GM19099 (cell line): ENCODE measurements around the gene PPP2R3B.

Experiments
- POLR2A ChIP-seq: IDR thresholded peaks from 3 replicates; pipeline ENCODE4 v1.6.1; 2011; ENCODE audit warnings: low read depth; ENCODE audit not compliant: insufficient read length; ENCODE audit errors: extremely low read depth

The PPP2R3B gene

DNA sequence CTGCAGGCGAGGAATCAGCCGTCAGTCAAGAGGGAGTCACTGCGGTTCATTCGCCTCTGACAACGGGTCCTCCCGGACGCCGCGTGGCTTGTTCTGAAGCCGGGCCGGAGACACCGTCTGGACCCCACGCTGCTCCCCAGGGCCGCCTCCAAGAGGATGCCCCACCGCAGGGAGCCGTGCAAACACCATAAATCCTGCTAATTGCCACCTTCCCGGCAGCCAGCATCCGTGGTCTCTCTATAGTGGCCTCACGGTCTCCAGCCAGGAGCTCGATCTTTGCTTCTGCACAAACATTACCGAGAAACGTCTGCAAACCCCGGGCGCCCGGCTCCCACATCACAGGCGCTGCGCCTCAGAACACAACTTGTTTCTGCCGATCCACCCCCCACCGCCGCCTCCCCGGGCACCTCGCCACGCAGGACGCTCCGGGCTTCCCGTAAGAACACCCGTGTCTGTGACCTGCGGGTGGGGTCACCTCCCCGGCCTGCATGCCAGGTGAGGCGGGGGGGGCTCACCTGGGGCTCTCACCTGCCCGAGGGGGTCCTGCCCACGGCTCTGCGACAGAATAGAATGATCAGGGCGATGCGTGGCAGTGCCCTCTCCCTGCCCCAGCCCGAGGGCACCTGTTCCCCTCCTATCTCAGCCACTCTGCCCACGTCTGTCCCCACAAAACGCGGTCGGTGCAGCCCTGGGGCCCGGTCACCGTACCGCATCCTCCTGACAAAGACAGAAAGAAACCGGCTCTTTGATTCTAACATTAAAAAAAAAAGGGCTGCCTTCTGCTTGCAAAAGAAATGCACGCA is 32.4 kb upstream of the PPP2R3B start:
- no peak for TF ChIP-seq POLR2A

DNA sequence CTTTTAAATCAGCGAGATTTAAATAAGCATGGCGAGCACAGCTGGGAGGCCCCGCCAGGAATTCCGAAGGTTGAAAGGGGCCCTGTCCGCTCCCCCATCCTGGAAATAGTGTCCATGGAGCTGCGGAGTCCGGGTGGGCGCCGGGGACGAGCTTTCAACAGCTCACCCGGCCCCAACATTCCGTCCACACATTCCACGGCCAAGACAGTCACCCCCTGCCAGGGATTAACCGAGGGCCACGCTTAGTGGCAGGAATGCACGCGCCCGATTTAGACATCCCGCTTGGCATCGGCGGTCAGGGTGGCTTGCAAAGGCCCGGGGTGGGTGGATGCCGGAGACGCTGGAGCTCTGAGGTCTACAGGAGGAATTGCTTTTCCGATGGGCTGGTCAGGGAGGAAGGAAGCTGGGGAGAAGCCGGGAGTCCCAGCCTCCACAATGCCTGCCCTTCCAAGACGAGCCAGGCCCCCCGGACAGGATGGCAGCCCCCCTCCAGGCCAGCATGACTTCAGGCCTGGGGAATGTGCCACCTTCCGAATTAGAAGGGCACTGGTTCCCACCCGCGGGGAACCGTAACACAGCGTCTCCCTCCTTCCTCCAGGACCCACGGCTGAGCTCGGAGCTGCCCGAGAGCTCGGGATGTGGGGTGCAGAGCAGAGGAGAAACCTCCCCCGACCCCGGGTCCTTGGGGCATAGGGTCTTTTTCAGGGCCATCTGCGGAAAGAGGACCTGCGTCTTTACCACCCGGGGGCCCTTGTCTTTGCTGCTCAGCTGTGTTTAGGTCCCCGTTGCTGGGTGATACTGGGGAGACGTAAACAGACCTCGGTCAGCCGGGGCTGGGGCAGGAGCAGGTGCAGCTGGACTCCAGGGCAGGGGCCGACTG is 26.9 kb upstream of the PPP2R3B start:
- no peak for TF ChIP-seq POLR2A

DNA sequence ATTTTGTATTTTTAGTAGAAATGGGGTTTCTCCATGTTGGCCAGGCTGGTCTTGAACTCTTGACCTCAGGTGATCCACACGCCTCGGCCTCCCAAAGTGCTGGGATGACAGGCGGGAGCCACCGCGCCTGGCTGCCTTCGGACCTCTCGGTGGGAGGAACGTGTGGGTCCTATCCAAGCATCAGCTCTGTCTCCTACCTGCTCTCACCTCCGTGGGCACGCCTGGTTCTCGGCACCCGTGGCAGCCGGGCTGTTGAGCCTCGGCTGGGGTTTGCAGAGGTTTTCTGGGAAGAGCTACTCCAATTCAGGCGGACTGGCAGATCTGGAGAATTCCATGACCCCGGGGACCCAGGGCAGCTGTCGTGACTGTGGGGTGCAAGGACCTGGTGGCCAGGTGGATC is 23.6 kb upstream of the PPP2R3B start:
- TF ChIP-seq POLR2A: no peak

DNA sequence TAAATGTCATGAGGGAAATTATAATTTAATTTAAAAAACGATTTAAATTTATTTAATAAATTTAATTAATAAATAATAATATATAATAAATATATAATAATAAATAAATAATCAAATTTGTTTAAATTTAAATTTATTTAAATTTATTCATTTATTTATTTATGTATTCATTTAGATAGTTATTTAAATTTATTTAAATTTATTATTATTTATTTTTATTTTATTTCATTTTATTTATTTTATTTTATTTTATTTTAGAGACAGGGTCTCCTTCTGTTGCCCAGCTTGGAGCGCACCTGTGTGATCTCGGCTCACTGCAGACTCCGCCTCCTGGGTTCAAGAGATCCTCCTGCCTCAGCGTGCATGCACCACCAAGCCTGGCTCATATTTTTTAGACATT is 18.4 kb upstream of the PPP2R3B start:
- no peak for TF ChIP-seq POLR2A

DNA sequence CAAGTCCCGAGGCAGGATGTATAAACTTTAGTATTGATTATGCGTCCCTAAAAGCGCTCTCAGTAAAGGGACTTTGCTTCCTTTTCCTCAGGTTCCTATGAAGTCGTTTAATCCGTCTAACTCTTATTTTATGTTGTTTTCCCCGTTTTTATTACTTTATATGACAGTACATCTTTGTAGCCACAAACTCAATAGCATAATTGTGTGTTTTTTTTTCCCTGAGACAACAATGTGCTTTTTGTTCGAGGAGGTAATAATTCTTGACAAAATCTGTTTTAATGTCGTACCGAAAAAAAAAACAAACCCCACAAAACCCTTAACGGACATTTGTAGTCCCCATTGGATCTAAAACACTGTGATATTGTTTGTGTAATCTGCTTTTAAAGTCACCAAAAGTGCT is 17.9 kb upstream of the PPP2R3B start:
- no peak for TF ChIP-seq POLR2A

DNA sequence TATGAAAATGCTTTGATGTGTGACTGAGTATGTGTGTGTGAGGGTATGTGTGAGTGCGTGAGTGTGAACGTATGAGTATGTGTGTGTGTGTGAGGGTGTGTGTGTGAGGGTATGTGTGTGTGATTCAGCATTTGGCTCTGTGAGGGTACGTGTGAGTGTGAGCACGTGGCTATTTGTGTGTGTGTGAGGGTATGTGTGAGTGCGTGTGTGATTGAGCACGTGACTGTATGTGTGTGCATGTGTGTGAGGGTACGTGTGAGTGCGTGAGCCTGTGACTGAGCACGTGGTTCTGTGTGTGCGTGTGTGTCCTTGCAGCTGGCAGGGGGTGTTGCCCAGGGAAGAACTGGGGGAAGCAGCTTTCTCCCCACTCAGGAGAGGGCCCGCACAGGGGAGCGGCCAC is 16.1 kb upstream of the PPP2R3B start:
- TF ChIP-seq POLR2A: no peak

DNA sequence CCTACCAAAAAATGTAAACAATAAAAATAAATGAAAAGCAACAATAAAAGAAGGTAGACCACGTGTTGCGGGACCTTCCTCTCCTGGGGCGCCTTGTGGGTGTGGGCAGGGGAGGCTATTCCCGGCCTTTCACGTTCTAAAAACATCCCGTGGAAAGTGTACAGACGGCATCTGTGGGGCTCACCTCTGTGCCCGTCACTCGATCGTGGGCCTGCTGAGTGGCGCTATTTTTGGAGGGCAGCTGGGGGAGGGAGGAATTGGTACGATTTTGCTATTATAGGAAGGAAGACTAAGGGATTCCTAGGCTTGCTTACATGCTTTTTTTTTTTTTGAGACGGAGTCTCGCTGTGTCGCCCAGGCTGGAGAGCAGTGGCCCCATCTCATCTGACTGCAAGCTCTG is 13.6 kb upstream of the PPP2R3B start:
- TF ChIP-seq POLR2A: no peak

DNA sequence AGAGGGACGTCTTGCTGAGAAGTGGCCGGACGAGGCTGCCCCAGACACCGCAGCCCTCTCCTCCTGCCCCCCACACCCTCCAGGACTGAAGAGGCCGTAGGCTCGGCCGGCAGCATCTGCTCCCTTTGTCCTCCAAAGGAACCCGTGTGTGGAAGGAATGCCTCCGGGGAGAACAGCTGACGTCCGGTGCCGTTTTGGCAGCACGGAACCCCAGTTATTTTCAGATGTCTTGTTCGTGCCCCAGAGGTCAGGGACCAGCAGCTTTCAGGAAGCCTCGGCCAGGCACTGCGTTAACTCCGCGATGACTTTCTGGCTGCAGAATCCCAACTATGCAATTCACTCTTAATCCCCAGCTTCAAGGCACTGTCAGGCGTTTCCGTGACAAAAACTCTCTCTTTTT is 10.9 kb upstream of the PPP2R3B start:
- TF ChIP-seq POLR2A: no peak

DNA sequence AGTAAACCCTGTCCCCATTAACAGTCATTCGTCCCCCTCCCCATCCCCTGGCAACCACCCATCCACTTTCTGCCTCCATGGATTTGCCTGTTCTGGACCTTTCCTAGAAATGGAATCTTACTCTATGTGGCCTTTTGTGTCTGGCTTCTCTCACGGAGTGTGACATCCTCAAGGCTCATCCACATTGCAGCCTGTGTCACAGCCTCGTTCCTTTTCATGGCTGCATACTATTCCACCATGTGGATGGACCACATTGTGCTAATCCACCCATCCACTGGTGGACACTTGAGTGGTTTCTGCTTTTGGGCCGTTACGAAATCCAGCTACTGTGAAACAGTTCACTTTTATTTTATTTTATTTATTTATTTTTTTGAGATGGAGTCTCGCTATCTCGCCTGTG is 8.1 kb upstream of the PPP2R3B start:
- TF ChIP-seq POLR2A: no peak

DNA sequence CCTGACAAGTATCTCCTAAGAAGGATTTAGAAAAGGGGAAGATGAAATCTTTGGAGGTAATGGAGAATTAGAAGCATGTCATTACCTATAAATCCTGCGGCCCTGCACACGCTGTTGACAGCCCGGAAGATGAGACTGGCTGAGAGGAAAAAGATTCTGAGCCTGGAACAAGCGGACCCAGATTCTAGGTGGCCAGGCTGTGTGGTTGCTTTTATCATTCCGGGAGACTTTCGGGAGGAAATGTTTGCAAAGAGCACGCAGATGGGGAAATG is 5.8 kb upstream of the PPP2R3B start:
- TF ChIP-seq POLR2A: no peak

DNA sequence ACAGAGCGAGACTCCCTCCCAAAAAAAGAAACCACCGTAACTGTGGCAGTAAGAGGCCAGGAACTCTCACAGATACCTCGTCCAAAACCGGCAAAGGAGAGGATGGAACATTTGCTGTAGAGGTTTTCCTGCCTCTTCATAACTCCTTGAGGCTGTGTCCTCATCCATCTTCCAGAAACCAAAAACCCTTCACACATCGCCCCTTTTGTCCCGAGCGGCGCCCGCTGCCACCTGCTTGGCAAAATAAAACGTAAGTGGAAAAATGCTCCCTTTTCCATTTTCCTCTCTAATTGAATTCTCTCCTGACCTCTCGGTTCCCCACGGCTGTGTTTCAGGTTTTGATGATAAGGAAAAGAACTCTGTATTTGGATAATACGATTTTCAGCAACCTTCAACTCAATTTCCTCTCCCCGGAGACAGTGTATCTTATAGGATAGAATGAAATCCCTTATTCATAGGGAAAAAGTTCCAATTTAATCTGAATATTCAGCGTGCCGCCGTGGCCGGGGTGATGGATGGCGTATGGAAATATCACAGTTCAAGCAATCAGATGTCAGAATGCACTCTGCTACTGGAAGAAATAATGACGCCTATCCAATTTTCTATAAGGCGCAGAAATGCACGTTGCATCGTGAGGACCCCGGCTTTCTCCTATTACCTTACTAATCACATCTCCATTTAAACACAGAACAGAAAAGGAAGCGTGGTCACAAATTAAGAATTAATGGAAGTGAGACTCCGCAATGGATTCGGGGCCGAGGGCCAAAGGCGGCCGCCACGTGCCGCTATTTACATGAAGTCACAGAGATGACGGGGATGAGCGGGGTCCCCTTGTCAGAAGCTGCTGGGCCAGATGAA is 5.2 kb upstream of the PPP2R3B start:
- TF ChIP-seq POLR2A: no peak

DNA sequence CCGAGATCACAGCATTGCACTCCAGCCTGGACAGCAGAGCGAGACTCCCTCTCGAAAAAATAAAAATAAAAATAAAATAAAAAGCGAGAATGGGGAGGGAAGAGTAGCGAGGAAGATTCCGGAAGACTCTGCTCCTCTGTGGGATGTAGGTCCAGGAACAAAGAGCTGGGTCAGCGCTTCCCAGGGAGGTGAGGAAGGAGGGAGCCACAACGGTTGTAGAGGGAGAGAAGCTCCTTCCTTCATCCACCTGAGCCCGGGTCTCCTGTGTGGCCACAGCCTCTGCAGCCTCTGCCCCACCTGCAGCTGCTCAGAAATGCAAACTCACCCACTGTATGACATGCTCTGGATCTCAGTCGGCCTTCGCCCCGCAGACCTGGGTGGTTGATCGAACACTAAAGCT is 3.8 kb upstream of the PPP2R3B start:
- no peak for TF ChIP-seq POLR2A

DNA sequence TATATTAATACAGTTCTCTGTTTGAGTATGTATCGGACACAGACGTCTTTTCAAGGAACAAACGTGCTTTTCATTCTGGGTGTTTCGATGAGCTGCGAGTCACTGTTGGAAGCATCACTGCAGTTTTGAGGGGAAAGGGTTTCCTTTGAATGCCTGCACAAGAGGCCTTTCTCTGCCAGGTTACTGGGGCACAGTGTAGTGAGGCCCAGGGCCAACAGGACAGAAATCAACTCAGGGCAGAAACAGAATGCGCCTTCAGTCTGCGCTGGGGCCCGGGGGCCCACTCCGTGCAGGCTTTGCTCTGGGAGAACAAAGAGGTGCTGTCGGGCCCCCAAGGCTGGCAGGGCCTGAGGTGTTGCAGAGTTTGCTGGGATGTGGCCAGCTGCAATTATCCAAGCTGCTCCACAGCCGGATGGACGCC is 2.3 kb upstream of the PPP2R3B start:
- TF ChIP-seq POLR2A: no peak

DNA sequence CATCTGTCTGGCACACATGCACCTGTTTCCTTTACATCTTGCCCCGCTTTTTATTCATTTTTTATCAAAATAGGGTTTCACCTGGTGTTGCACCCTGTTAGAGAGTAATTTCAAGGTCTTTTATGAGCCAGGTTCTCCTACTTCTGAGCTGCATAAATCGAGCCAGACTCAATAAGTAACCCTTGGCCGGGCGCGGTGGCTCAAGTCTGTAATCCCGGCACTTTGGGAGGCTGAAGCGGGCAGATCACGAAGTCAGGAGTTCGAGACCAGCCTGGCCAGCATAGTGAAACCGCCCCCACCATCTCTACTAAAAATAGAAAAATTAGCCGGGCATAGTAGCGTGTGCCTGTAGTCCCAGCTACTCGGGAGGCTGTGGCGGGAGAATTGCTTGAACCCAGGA is 1.0 kb upstream of the PPP2R3B start:
- TF ChIP-seq POLR2A: no peak

DNA sequence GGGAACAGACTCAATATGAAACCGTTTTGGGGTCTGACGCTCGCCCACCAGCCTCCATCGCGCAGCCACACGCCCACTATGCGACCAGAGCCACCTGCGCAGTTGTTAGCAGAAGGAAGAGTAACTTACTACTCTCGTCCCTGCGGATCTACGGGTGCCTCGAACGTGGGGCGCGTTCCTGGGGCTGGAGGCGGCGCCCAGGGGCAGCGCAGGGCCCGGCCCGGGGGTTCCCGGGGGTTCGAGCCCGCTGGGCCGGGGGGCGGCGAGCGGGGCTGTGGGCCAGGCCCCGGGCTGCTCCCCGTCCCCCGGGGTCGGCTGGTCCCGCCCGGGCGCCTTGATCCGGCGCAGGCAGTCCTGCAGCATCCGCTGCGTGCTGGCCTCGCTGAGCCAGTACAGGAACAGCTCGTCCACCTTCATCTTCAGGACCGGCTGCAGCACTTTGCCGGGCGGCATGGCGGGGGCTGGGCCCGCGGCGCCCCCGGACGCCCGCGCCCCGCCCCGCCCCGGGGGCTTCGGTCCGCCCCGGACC is 404 bp downstream of the PPP2R3B start:
- TF ChIP-seq POLR2A: no peak
